H1 (cell line): ENCODE results near the gene WDR41.

ENCODE experiments used
- POLR2A ChIP-seq, 2 experiments: IDR thresholded peaks; 1 replicate in 1 of 2; 2 replicates in 1 of 2; pipeline ENCODE4 v1.6.1; 2011; ENCODE audit warnings: low read depth in 2 of 2, low read length in 2 of 2, mild to moderate bottlenecking in 2 of 2; ENCODE audit errors: control extremely low read depth in 1 of 2
- POLR2AphosphoS5 ChIP-seq: IDR thresholded peaks from 2 replicates; pipeline ENCODE4 v1.6.1; 2011; ENCODE audit warnings: low read depth, low read length
- RNF2 ChIP-seq: fragments of 200-900, 300-1000 bp; sonication (generic); IDR thresholded peaks from 2 replicates; pipeline ENCODE4 v1.7.1; 2016; ENCODE audit warnings: borderline replicate concordance, low read depth, mild to moderate bottlenecking, antibody characterized with exemption, low read length; ENCODE audit not compliant: poor library complexity, severe bottlenecking; ENCODE audit errors: missing control alignments
- SUZ12 ChIP-seq: fragments of 200-600 bp; sonication (generic); IDR thresholded peaks from 2 replicates; pipeline ENCODE4 v1.6.1; 2012; ENCODE audit warnings: mild to moderate bottlenecking, inconsistent platforms, low read length, moderate library complexity, mixed read lengths
- TAF1 ChIP-seq: IDR thresholded peaks from 2 replicates; pipeline ENCODE4 v1.6.1; 2011; ENCODE audit warnings: mild to moderate bottlenecking, low read depth, low read length
- TF ChIP-seq, protein P1 (sequence below), 3 experiments: IDR thresholded peaks; 1 replicate in 2 of 3; 2 replicates in 1 of 3; pipeline versions ENCODE4 v1.5.1 to v1.6.1; 2011; ENCODE audit warnings: low read length in 3 of 3, mild to moderate bottlenecking in 3 of 3, inconsistent platforms in 2 of 3, low read depth in 1 of 3, moderate library complexity in 1 of 3; ENCODE audit not compliant: insufficient read depth in 1 of 3; ENCODE audit errors: control extremely low read depth in 1 of 3
- TF ChIP-seq, protein P2 (sequence below): IDR thresholded peaks from 2 replicates; pipeline ENCODE4 v1.6.1; 2011; ENCODE audit warnings: low read depth, mild to moderate bottlenecking, low read length; ENCODE audit not compliant: insufficient read depth

GRCh38 chr5:77426670-77427069 is 65.4 kb downstream of the WDR41 start:
- TF ChIP-seq TAF1 (no peak), POLR2AphosphoS5 (no peak), POLR2A (IDR thresholded peaks at IDR 0.05; ENCODE audit: control extremely low read depth in 1 of 2, low read depth in 2 of 2, low read length in 2 of 2) (no peak), RNF2 (no peak), SUZ12 (no peak)
- TF ChIP-seq, protein P1, sequence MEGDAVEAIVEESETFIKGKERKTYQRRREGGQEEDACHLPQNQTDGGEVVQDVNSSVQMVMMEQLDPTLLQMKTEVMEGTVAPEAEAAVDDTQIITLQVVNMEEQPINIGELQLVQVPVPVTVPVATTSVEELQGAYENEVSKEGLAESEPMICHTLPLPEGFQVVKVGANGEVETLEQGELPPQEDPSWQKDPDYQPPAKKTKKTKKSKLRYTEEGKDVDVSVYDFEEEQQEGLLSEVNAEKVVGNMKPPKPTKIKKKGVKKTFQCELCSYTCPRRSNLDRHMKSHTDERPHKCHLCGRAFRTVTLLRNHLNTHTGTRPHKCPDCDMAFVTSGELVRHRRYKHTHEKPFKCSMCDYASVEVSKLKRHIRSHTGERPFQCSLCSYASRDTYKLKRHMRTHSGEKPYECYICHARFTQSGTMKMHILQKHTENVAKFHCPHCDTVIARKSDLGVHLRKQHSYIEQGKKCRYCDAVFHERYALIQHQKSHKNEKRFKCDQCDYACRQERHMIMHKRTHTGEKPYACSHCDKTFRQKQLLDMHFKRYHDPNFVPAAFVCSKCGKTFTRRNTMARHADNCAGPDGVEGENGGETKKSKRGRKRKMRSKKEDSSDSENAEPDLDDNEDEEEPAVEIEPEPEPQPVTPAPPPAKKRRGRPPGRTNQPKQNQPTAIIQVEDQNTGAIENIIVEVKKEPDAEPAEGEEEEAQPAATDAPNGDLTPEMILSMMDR (IDR thresholded peaks at IDR 0.05; ENCODE audit: control extremely low read depth in 1 of 3, insufficient read depth in 1 of 3, low read depth in 1 of 3, low read length in 3 of 3), result no peak
- TF ChIP-seq, protein P2, sequence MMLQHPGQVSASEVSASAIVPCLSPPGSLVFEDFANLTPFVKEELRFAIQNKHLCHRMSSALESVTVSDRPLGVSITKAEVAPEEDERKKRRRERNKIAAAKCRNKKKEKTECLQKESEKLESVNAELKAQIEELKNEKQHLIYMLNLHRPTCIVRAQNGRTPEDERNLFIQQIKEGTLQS, result no peak
